ENCODE results near the gene TTF2. TPM values are rescaled to one million over a fixed set of nuclear protein-coding genes. Genes with fewer than 3 reads are reported as not detected.

TTF2 gene
- polyA plus RNA-seq, 1 donor (not counting 4 experiments of a cell fraction or from before 2014, with no cell fraction given), result 23.0 TPM

DNA sequence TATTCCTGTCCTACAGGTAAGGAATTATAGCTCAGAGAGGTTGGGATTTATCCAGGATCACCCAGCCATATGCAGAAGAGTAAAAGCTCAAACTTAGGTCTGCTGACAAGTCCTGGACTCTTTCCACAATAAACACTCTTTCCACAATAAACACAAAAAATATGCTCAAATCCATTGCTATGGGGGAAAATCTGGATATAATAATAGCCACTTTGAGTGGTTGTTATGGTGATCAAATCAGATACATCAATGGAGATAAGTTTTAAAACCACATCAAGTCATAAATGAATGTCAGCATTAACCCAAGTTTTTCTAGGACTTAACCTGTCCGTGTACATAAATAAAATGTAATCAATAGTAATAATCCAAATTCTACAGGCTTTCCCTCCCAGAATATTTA, 22.3 kb upstream of the TTF2 start:
- dilution Hi-C loops (cut with MboI; ENCODE audit: extremely low pct_ligation_motif_present, low sequenced_read_pairs), result no loop called here
- H3K4me1 ChIP-seq (ENCODE audit: control insufficient read depth, extremely low read depth, insufficient read depth, low read length), result no peaks in the 10 kb centered on the region
- H3K9ac ChIP-seq (ENCODE audit: control insufficient read depth, extremely low read depth, insufficient read depth, low read length), result no peak overlapping the region
- H3K27ac ChIP-seq (ENCODE audit: control insufficient read depth, insufficient read depth, low read length), result no peak overlapping the region
- H3K36me3 ChIP-seq (ENCODE audit: control insufficient read depth in 2 of 2, extremely low read depth in 1 of 2, insufficient read depth in 2 of 2, low read length in 2 of 2), result peaks cover 6 to 7% of the 10 kb centered on the region in 2 experiments
- H2AFZ ChIP-seq (ENCODE audit: control insufficient read depth, low read length), result no peak overlapping the region
- no peak overlapping the region for H3K4me2 ChIP-seq (ENCODE audit: control insufficient read depth, extremely low read depth, insufficient read depth, low read depth, low read length)
- H3K4me3 ChIP-seq (ENCODE audit: control insufficient read depth in 2 of 3, extremely low read depth in 1 of 3, insufficient read depth in 2 of 3, low read depth in 1 of 3, low read length in 3 of 3), result no peak overlapping the region
- TF ChIP-seq, protein P1, sequence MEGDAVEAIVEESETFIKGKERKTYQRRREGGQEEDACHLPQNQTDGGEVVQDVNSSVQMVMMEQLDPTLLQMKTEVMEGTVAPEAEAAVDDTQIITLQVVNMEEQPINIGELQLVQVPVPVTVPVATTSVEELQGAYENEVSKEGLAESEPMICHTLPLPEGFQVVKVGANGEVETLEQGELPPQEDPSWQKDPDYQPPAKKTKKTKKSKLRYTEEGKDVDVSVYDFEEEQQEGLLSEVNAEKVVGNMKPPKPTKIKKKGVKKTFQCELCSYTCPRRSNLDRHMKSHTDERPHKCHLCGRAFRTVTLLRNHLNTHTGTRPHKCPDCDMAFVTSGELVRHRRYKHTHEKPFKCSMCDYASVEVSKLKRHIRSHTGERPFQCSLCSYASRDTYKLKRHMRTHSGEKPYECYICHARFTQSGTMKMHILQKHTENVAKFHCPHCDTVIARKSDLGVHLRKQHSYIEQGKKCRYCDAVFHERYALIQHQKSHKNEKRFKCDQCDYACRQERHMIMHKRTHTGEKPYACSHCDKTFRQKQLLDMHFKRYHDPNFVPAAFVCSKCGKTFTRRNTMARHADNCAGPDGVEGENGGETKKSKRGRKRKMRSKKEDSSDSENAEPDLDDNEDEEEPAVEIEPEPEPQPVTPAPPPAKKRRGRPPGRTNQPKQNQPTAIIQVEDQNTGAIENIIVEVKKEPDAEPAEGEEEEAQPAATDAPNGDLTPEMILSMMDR (optimal IDR thresholded peaks at IDR 0.05 in 1 of 3, IDR thresholded peaks at IDR 0.05 in 1 of 3, conservative IDR thresholded peaks at IDR 0.05 in 1 of 3; ENCODE audit: extremely low read depth in 1 of 3, insufficient read depth in 2 of 3, low read length in 3 of 3), result no peak
- no peak for TF ChIP-seq EZH2 (IDR thresholded peaks at IDR 0.05; ENCODE audit: low read length)
- DNase-seq (ENCODE audit: low read depth, low spot score) (no peak), FAIRE-seq (no peak)
- H3K9me3 ChIP-seq (ENCODE audit: control insufficient read depth, low read depth, low read length), result no peaks in the 10 kb centered on the region
- H3K9me1 ChIP-seq (ENCODE audit: control insufficient read depth, extremely low read depth, insufficient read depth, low read length), result no peaks in the 10 kb centered on the region
- no peaks in the 10 kb centered on the region for H3K79me2 ChIP-seq (ENCODE audit: control insufficient read depth, insufficient read depth, low read length)
- H3K27me3 ChIP-seq (ENCODE audit: control insufficient read depth, extremely low read depth, insufficient read depth, low read length), result no peaks in the 10 kb centered on the region
- H4K20me1 ChIP-seq (ENCODE audit: control insufficient read depth, extremely low read depth, insufficient read depth, low read length), result no peaks in the 10 kb centered on the region

DNA sequence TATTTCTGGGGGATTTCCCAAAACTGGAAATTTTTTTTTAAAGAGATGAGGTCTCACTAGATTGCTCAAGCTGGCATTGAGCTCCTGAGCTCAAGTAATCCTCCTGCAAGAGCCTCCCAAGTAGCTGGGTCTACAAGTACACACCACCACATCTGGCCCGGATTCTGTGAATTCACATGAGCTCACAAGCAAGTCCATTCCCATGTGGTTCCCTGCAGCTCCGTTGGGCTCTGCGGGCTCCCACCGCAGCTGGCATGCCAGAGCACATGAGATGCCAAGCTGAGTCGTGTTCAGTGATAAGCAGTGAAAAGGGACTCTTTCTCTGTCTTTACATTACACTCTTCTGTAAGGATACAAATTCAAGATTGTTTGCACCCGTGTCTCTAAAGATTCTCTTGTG, 21.9 kb upstream of the TTF2 start:
- no peak overlapping the region for H2AFZ ChIP-seq (ENCODE audit: control insufficient read depth, low read length)
- TF ChIP-seq, protein P1 (optimal IDR thresholded peaks at IDR 0.05 in 1 of 3, IDR thresholded peaks at IDR 0.05 in 1 of 3, conservative IDR thresholded peaks at IDR 0.05 in 1 of 3; ENCODE audit: extremely low read depth in 1 of 3, insufficient read depth in 2 of 3, low read length in 3 of 3), result no peak
- no peak for TF ChIP-seq EZH2 (IDR thresholded peaks at IDR 0.05; ENCODE audit: low read length)
- H4K20me1 ChIP-seq (ENCODE audit: control insufficient read depth, extremely low read depth, insufficient read depth, low read length), result no peaks in the 10 kb centered on the region
- H3K4me3 ChIP-seq (ENCODE audit: control insufficient read depth in 2 of 3, extremely low read depth in 1 of 3, insufficient read depth in 2 of 3, low read depth in 1 of 3, low read length in 3 of 3), result no peak overlapping the region
- no peaks in the 10 kb centered on the region for H3K9me3 ChIP-seq (ENCODE audit: control insufficient read depth, low read depth, low read length)
- H3K79me2 ChIP-seq (ENCODE audit: control insufficient read depth, insufficient read depth, low read length), result no peaks in the 10 kb centered on the region
- no peak overlapping the region for H3K27ac ChIP-seq (ENCODE audit: control insufficient read depth, insufficient read depth, low read length)
- FAIRE-seq (no peak), DNase-seq (ENCODE audit: low read depth, low spot score) (no peak)
- peaks cover 6 to 7% of the 10 kb centered on the region in 2 experiments for H3K36me3 ChIP-seq (ENCODE audit: control insufficient read depth in 2 of 2, extremely low read depth in 1 of 2, insufficient read depth in 2 of 2, low read length in 2 of 2)
- no peaks in the 10 kb centered on the region for H3K27me3 ChIP-seq (ENCODE audit: control insufficient read depth, extremely low read depth, insufficient read depth, low read length)
- H3K9ac ChIP-seq (ENCODE audit: control insufficient read depth, extremely low read depth, insufficient read depth, low read length), result no peak overlapping the region
- no peak overlapping the region for H3K4me2 ChIP-seq (ENCODE audit: control insufficient read depth, extremely low read depth, insufficient read depth, low read depth, low read length)
- dilution Hi-C loops (cut with MboI; ENCODE audit: extremely low pct_ligation_motif_present, low sequenced_read_pairs), result no loop called here
- no peaks in the 10 kb centered on the region for H3K9me1 ChIP-seq (ENCODE audit: control insufficient read depth, extremely low read depth, insufficient read depth, low read length)
- H3K4me1 ChIP-seq (ENCODE audit: control insufficient read depth, extremely low read depth, insufficient read depth, low read length), result no peaks in the 10 kb centered on the region

All from keratinocyte (primary cell).